Lower leg skin (tissue), 4 donors: ENCODE results near the gene EBI3. TPM values are rescaled to one million over a fixed set of nuclear protein-coding genes. Genes with fewer than 3 reads are reported as not detected.
"Not testable (repeated sequence)": the region's sequence is repeated elsewhere in the genome, so short reads cannot be mapped to it uniquely, and the experiment has no call there.

Source experiments
- DNase-seq, 2 donors: peaks; one replicate each; pipeline ENCODE4 v3.0.0-alpha.2; 2019; ENCODE audit warnings: low spot score in 2 of 2
- H3K4me3 ChIP-seq: fragments of 200-600 bp; sonication (generic); 2 replicates; pipeline ENCODE4 v1.5.1; 2017; ENCODE audit warnings: mild to moderate bottlenecking, low read depth; ENCODE audit not compliant: poor library complexity, severe bottlenecking
- CTCF ChIP-seq, 3 donors: fragments of 450-650 bp; IDR thresholded peaks; one replicate each; pipeline ENCODE4 v1.5.1; 2016; ENCODE audit warnings: antibody characterized with exemption in 3 of 3, mild to moderate bottlenecking in 3 of 3, moderate library complexity in 2 of 3
- POLR2A ChIP-seq, 2 donors: fragments of 450-650 bp; IDR thresholded peaks; one replicate each; pipeline ENCODE4 v1.6.1; 2016 to 2017; ENCODE audit warnings: antibody characterized with exemption in 2 of 2, mild to moderate bottlenecking in 1 of 2, moderate library complexity in 1 of 2
- WGBS, 2 donors: methylation state at CpG; one replicate each; pipeline ENCODE4 v1.1.5; 2018; 5-methylcytosine and 5-hydroxymethylcytosine counted together
- intact Hi-C: fragments of 100-400 bp; cut with DNase I; formaldehyde crosslinking; loops from one replicate; pipeline ENCODE4 v1.15.0; 2023; ENCODE audit warnings: low total_unique reads
- total RNA-seq, 4 donors: library from RNA; depleted of rRNA; stranded (reverse); fragments of >200 nt; gene quantifications; one replicate each; pipeline ENCODE4 v1.1.0, GENCODE V29; 2016

The EBI3 gene
- total RNA-seq, 4 donors from 2014 or later, result 2.2 TPM; not detected in 3

- intact Hi-C loops, result no loop called here
These were observed 3.4 kb upstream of the EBI3 start for GRCh38 chr19:4225885-4226284.

GRCh38 chr19:4227771-4228170 lies 1.6 kb upstream of the EBI3 start:
- no peak overlapping the region for H3K4me3 ChIP-seq
- intact Hi-C loops, result no loop called here
- TF ChIP-seq POLR2A (IDR thresholded peaks at IDR 0.05) (no peak), CTCF (IDR thresholded peaks at IDR 0.05) (no peak)
- no peak for DNase-seq

More at GRCh38 chr19:4225885-4226284, 3.4 kb upstream of the EBI3 start:
- WGBS, 2 donors, result 53 to 63% methylated on average over 8 of the region's 8 CpGs
- DNase-seq, result no peak
- no peak for TF ChIP-seq CTCF (IDR thresholded peaks at IDR 0.05)
- TF ChIP-seq POLR2A (IDR thresholded peaks at IDR 0.05), result no peak
- H3K4me3 ChIP-seq, result no peak overlapping the region

GRCh38 chr19:4228765-4229178 lies 551 bp upstream of the EBI3 start:
- WGBS, 2 donors, result 63 to 74% methylated on average over 2 of the region's 2 CpGs
- intact Hi-C loops, result no loop called here
- no peak for TF ChIP-seq POLR2A (IDR thresholded peaks at IDR 0.05)
- TF ChIP-seq CTCF (IDR thresholded peaks at IDR 0.05), result no peak
- DNase-seq, result no peak
- no peak overlapping the region for H3K4me3 ChIP-seq

- WGBS, 2 donors, result 84 to 85% methylated on average over 6 of the region's 6 CpGs
- H3K4me3 ChIP-seq, DNase-seq, intact Hi-C loops: not testable (repeated sequence)
These were observed 914 bp downstream of the EBI3 start for GRCh38 chr19:4230237-4230636.

GRCh38 chr19:4231521-4231920 lies 2.2 kb downstream of the EBI3 start:
- DNase-seq, intact Hi-C loops, H3K4me3 ChIP-seq: not testable (repeated sequence)
- WGBS, 2 donors, result 88 to 92% methylated on average over 6 of the region's 6 CpGs

- 86% methylated on average over 4 to 5 of the region's 5 CpGs for WGBS, 2 donors
- DNase-seq, intact Hi-C loops, H3K4me3 ChIP-seq: not testable (repeated sequence)
These were observed 2.8 kb downstream of the EBI3 start for GRCh38 chr19:4232139-4232538.

GRCh38 chr19:4232614-4233281 lies 3.4 kb downstream of the EBI3 start:
- DNase-seq, result no peak
- no peak overlapping the region for H3K4me3 ChIP-seq
- WGBS, 2 donors, result 31 to 41% methylated on average over 20 to 21 of the region's 21 CpGs
- intact Hi-C loops, result no loop called here
- TF ChIP-seq POLR2A (IDR thresholded peaks at IDR 0.05), result no peak
- no peak for TF ChIP-seq CTCF (IDR thresholded peaks at IDR 0.05)
